Nephron (organoid): ENCODE results near the gene APOO.
A peak's percentile ranks its signal among the peaks of the same experiment; 100 is the strongest.

Experiments used
- H3K27ac Mint-ChIP-seq, 3 experiments: 2 replicates each; pipeline ENCODE4 v1.8.0; 2020; ENCODE audit warnings: mixed read lengths in 3 of 3, mild to moderate bottlenecking in 2 of 3, moderate library complexity in 1 of 3
- H3K27me3 Mint-ChIP-seq: 2 replicates; pipeline ENCODE4 v1.8.0; 2021; ENCODE audit warnings: low read depth, mild to moderate bottlenecking, moderate library complexity, mixed read lengths
- H3K36me3 Mint-ChIP-seq: 2 replicates; pipeline ENCODE4 v1.8.0; 2020; ENCODE audit warnings: low read depth, mixed read lengths
- H3K4me1 Mint-ChIP-seq: 2 replicates; pipeline ENCODE4 v1.8.0; 2020; ENCODE audit warnings: mixed read lengths
- H3K4me3 Mint-ChIP-seq, 3 experiments: 2 replicates each; pipeline ENCODE4 v1.8.0; 2020; ENCODE audit warnings: mild to moderate bottlenecking in 3 of 3, mixed read lengths in 3 of 3, moderate library complexity in 2 of 3
- H3K9me3 Mint-ChIP-seq: 2 replicates; pipeline ENCODE4 v1.8.0; 2020; ENCODE audit warnings: mixed read lengths
- CTCF ChIP-seq, 3 experiments: fragments of 200-600 bp; sonication (generic); IDR thresholded peaks; one replicate each; pipeline ENCODE4 v1.5.0; 2021; ENCODE audit warnings: antibody characterized with exemption in 3 of 3; ENCODE audit not compliant: unreplicated experiment in 3 of 3

Gene APOO

DNA sequence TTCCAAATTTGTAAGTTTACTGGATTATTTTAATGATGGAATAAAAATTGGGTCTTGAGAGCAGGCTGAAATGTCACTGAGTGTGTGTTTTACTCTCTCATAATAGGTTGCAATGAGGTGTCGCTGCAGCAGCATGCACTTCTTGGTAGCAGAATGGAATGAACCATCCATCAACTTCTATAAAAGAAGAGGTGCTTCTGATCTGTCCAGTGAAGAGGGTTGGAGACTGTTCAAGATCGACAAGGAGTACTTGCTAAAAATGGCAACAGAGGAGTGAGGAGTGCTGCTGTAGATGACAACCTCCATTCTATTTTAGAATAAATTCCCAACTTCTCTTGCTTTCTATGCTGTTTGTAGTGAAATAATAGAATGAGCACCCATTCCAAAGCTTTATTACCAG, 122.2 kb downstream of the APOO start:
- TF ChIP-seq CTCF (IDR thresholded peaks at IDR 0.05; ENCODE audit: unreplicated experiment in 3 of 3), result no peak
- H3K4me1 Mint-ChIP-seq, result peaks cover 45% of the 10 kb centered on the region
- H3K27ac Mint-ChIP-seq, result peak overlapping the region in 2 of 3 experiments; percentile 14 to 89
- peaks cover 28% of the 10 kb centered on the region for H3K36me3 Mint-ChIP-seq
- no peaks in the 10 kb centered on the region for H3K27me3 Mint-ChIP-seq
- H3K9me3 Mint-ChIP-seq, result no peaks in the 10 kb centered on the region
- H3K4me3 Mint-ChIP-seq, result peak overlapping the region; percentile 92 to 98 (median 98)

DNA sequence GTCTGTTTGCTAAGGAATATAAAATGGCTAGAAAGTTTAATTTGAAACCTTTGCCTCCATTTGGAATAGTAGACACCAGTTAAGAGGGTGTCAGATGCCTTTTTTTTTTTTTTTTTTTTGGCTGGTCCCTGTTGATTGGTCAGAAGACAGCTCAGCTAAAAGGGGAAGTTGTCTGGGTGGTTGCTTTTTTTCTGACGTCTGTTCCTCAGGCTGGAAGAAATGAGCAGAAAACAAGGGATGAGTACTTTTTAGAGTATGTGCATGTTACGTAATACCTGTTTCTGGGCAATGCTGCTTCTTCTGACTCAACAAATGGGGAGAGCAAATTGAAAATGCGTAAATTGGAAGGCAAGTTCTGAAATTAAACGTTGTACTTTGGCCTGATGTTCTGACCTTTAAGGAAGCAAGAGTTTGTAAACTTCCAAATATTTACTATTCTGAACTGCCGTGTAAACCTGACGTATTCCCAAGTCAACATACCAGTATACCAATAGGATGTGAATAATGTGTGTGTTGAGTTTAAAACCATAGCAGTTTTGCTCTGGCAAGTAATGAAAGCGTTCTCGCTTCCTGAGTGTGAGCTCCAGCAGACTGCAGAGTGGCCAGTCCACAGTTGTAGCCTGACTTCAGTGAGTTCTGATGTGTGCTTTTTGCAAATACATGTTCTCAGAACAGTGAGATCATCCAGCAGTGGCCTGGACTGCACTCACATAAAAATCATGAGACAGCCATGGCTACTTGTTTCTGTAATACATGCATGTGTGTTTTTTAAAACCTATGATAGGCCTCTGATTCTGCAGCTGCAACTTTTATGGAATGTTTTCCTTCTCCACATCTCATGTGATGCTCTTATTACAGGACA, 123.0 kb downstream of the APOO start:
- Mint-ChIP-seq H3K9me3 (no peaks in the 10 kb centered on the region), H3K27me3 (no peaks in the 10 kb centered on the region), H3K4me1 (peaks cover 43% of the 10 kb centered on the region), H3K27ac (peak overlapping the region; percentile 14 to 89 (median 37)), H3K36me3 (peaks cover 28% of the 10 kb centered on the region), H3K4me3 (peak overlapping the region; percentile 92 to 98 (median 98))
- no peak for TF ChIP-seq CTCF (IDR thresholded peaks at IDR 0.05; ENCODE audit: unreplicated experiment in 3 of 3)

GRCh38 chrX:23783589-23784469, 123.9 kb downstream of the APOO start:
- H3K4me3 Mint-ChIP-seq, result peak overlapping the region; percentile 92 to 98 (median 98)
- no peak for TF ChIP-seq CTCF (IDR thresholded peaks at IDR 0.05; ENCODE audit: unreplicated experiment in 3 of 3)

More at GRCh38 chrX:23783589-23784469, 123.9 kb downstream of the APOO start:
- H3K4me1 Mint-ChIP-seq, result peaks cover 40% of the 10 kb centered on the region
- peaks cover 28% of the 10 kb centered on the region for H3K36me3 Mint-ChIP-seq
- no peaks in the 10 kb centered on the region for H3K27me3 Mint-ChIP-seq
- H3K27ac Mint-ChIP-seq, result peak overlapping the region; percentile 37 to 89 (median 59)
- H3K9me3 Mint-ChIP-seq, result no peaks in the 10 kb centered on the region
